ENCODE measurements around the gene GALNS. TPM values are rescaled to one million over a fixed set of nuclear protein-coding genes. Genes with fewer than 3 reads are reported as not detected.

Gene GALNS
- total and polyA plus RNA-seq, 2 experiments from 2014 or later = 9.7 to 18.8 TPM

DNA sequence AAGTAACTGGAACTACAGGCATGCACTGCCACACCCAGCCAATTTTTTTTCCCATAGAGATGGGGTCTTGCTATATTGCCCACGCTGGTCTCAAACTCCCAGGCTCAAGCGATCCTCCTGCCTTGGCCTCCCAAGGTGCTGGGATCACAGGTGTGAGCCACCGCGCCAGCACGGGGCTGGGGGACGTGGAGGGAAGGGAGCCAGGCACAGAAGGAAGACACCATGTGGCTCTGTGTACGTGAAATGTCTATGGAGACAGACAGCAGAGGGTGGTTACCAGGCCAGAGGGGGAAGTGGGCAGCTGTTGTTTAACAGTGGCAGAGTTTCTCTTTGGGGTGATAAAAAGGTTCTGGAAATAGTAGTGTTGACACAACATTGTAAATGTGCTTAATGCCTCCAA lies 67.2 kb downstream of the GALNS start:
- Histone ChIP-seq H4K20me1 (replicated peaks; ENCODE audit: insufficient read depth) (no peaks in the 10 kb centered on the region), H3F3A (replicated peaks; ENCODE audit: low read depth) (peaks cover 10% of the 10 kb centered on the region; the same call in 1 of the 2 replicates), H3K4me2 (no peak overlapping the region), H3K36me3 (ENCODE audit: insufficient read depth) (no peaks in the 10 kb centered on the region), H3K79me2 (replicated peaks; ENCODE audit: insufficient read depth) (no peaks in the 10 kb centered on the region), H3K4me3 (no peak overlapping the region), H3K27ac (ENCODE audit: low read depth) (no peak overlapping the region), H3K4me1 (ENCODE audit: insufficient read depth) (peaks cover 10% of the 10 kb centered on the region; the same call in 1 of the 2 replicates), H3K27me3 (ENCODE audit: insufficient read depth) (peaks cover 4% of the 10 kb centered on the region; the same call in 1 of the 2 replicates), H3K9me2 (ENCODE audit: insufficient read depth) (no peaks in the 10 kb centered on the region), H2AFZ (no peak overlapping the region)
- Mint-ChIP-seq H3K4me3 (no peak overlapping the region), H3K4me1 (peaks cover 20% of the 10 kb centered on the region; the same call in 2 of the 3 replicates), H3K27me3 (ENCODE audit: insufficient read depth, low read depth, poor library complexity) (peaks cover 26% of the 10 kb centered on the region), H3K9me3 (no peaks in the 10 kb centered on the region), H3K27ac (no peak overlapping the region), H3K36me3 (ENCODE audit: low read depth) (no peaks in the 10 kb centered on the region)
- DNase-seq (ENCODE audit: low spot score) (no peak), ATAC-seq (no peak)
- no peak for TF ChIP-seq CREB1 (CRISPR knock-in tag; IDR thresholded peaks at IDR 0.05; ENCODE audit: low read depth)
- TF ChIP-seq, protein P1, sequence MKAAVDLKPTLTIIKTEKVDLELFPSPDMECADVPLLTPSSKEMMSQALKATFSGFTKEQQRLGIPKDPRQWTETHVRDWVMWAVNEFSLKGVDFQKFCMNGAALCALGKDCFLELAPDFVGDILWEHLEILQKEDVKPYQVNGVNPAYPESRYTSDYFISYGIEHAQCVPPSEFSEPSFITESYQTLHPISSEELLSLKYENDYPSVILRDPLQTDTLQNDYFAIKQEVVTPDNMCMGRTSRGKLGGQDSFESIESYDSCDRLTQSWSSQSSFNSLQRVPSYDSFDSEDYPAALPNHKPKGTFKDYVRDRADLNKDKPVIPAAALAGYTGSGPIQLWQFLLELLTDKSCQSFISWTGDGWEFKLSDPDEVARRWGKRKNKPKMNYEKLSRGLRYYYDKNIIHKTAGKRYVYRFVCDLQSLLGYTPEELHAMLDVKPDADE (IDR thresholded peaks at IDR 0.05) = no peak
- no peak for TF ChIP-seq ZNF331 (CRISPR knock-in tag; IDR thresholded peaks at IDR 0.05; ENCODE audit: low read depth)
- TF ChIP-seq JUNB (IDR thresholded peaks at IDR 0.05; ENCODE audit: unreplicated experiment) = no peak
- TF ChIP-seq EZH2 (IDR thresholded peaks at IDR 0.05; ENCODE audit: low read depth, unreplicated experiment) = no peak
- TF ChIP-seq, protein P2, sequence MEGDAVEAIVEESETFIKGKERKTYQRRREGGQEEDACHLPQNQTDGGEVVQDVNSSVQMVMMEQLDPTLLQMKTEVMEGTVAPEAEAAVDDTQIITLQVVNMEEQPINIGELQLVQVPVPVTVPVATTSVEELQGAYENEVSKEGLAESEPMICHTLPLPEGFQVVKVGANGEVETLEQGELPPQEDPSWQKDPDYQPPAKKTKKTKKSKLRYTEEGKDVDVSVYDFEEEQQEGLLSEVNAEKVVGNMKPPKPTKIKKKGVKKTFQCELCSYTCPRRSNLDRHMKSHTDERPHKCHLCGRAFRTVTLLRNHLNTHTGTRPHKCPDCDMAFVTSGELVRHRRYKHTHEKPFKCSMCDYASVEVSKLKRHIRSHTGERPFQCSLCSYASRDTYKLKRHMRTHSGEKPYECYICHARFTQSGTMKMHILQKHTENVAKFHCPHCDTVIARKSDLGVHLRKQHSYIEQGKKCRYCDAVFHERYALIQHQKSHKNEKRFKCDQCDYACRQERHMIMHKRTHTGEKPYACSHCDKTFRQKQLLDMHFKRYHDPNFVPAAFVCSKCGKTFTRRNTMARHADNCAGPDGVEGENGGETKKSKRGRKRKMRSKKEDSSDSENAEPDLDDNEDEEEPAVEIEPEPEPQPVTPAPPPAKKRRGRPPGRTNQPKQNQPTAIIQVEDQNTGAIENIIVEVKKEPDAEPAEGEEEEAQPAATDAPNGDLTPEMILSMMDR (conservative IDR thresholded peaks at IDR 0.05; ENCODE audit: low read depth in 2 of 2) = no peak
- TF ChIP-seq, protein P3, sequence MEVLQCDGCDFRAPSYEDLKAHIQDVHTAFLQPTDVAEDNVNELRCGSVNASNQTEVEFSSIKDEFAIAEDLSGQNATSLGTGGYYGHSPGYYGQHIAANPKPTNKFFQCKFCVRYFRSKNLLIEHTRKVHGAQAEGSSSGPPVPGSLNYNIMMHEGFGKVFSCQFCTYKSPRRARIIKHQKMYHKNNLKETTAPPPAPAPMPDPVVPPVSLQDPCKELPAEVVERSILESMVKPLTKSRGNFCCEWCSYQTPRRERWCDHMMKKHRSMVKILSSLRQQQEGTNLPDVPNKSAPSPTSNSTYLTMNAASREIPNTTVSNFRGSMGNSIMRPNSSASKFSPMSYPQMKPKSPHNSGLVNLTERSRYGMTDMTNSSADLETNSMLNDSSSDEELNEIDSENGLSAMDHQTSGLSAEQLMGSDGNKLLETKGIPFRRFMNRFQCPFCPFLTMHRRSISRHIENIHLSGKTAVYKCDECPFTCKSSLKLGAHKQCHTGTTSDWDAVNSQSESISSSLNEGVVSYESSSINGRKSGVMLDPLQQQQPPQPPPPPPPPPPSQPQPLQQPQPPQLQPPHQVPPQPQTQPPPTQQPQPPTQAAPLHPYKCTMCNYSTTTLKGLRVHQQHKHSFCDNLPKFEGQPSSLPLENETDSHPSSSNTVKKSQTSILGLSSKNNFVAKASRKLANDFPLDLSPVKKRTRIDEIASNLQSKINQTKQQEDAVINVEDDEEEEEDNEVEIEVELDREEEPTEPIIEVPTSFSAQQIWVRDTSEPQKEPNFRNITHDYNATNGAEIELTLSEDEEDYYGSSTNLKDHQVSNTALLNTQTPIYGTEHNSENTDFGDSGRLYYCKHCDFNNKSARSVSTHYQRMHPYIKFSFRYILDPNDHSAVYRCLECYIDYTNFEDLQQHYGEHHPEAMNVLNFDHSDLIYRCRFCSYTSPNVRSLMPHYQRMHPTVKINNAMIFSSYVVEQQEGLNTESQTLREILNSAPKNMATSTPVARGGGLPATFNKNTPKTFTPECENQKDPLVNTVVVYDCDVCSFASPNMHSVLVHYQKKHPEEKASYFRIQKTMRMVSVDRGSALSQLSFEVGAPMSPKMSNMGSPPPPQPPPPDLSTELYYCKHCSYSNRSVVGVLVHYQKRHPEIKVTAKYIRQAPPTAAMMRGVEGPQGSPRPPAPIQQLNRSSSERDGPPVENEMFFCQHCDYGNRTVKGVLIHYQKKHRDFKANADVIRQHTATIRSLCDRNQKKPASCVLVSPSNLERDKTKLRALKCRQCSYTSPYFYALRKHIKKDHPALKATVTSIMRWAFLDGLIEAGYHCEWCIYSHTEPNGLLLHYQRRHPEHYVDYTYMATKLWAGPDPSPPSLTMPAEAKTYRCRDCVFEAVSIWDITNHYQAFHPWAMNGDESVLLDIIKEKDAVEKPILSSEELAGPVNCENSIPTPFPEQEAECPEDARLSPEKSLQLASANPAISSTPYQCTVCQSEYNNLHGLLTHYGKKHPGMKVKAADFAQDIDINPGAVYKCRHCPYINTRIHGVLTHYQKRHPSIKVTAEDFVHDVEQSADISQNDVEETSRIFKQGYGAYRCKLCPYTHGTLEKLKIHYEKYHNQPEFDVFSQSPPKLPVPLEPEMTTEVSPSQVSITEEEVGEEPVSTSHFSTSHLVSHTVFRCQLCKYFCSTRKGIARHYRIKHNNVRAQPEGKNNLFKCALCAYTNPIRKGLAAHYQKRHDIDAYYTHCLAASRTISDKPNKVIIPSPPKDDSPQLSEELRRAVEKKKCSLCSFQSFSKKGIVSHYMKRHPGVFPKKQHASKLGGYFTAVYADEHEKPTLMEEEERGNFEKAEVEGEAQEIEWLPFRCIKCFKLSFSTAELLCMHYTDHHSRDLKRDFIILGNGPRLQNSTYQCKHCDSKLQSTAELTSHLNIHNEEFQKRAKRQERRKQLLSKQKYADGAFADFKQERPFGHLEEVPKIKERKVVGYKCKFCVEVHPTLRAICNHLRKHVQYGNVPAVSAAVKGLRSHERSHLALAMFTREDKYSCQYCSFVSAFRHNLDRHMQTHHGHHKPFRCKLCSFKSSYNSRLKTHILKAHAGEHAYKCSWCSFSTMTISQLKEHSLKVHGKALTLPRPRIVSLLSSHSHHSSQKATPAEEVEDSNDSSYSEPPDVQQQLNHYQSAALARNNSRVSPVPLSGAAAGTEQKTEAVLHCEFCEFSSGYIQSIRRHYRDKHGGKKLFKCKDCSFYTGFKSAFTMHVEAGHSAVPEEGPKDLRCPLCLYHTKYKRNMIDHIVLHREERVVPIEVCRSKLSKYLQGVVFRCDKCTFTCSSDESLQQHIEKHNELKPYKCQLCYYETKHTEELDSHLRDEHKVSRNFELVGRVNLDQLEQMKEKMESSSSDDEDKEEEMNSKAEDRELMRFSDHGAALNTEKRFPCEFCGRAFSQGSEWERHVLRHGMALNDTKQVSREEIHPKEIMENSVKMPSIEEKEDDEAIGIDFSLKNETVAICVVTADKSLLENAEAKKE (CRISPR knock-in tag; IDR thresholded peaks at IDR 0.05) = no peak
- TF ChIP-seq, protein P4, sequence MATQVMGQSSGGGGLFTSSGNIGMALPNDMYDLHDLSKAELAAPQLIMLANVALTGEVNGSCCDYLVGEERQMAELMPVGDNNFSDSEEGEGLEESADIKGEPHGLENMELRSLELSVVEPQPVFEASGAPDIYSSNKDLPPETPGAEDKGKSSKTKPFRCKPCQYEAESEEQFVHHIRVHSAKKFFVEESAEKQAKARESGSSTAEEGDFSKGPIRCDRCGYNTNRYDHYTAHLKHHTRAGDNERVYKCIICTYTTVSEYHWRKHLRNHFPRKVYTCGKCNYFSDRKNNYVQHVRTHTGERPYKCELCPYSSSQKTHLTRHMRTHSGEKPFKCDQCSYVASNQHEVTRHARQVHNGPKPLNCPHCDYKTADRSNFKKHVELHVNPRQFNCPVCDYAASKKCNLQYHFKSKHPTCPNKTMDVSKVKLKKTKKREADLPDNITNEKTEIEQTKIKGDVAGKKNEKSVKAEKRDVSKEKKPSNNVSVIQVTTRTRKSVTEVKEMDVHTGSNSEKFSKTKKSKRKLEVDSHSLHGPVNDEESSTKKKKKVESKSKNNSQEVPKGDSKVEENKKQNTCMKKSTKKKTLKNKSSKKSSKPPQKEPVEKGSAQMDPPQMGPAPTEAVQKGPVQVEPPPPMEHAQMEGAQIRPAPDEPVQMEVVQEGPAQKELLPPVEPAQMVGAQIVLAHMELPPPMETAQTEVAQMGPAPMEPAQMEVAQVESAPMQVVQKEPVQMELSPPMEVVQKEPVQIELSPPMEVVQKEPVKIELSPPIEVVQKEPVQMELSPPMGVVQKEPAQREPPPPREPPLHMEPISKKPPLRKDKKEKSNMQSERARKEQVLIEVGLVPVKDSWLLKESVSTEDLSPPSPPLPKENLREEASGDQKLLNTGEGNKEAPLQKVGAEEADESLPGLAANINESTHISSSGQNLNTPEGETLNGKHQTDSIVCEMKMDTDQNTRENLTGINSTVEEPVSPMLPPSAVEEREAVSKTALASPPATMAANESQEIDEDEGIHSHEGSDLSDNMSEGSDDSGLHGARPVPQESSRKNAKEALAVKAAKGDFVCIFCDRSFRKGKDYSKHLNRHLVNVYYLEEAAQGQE (IDR thresholded peaks at IDR 0.05; ENCODE audit: unreplicated experiment) = no peak
- no peak for TF ChIP-seq EZH2phosphoT487 (IDR thresholded peaks at IDR 0.05; ENCODE audit: unreplicated experiment)
- no peak for TF ChIP-seq ZNF114 (CRISPR knock-in tag; IDR thresholded peaks at IDR 0.05)
- TF ChIP-seq STAT1 (IDR thresholded peaks at IDR 0.05; ENCODE audit: unreplicated experiment) = no peak
- no peak for TF ChIP-seq POLR2AphosphoS5 (IDR thresholded peaks at IDR 0.05; ENCODE audit: low read depth)
- TF ChIP-seq NANOG (IDR thresholded peaks at IDR 0.05; ENCODE audit: borderline replicate concordance) = no peak

Data from GM23338 (cell line).